GM12874 (cell line): ENCODE data around the gene LMAN1L.

Experiments used
- CTCF ChIP-seq: IDR thresholded peaks from 2 replicates; pipeline ENCODE4 v1.5.1; 2011; ENCODE audit warnings: low read depth, mild to moderate bottlenecking, control low read depth, low read length, moderate library complexity; ENCODE audit not compliant: insufficient read depth

Gene LMAN1L

GRCh38 chr15:74807282-74807681 lies 5.4 kb upstream of the LMAN1L start:
- TF ChIP-seq CTCF = no peak

- TF ChIP-seq CTCF = no peak
Measured at GRCh38 chr15:74808078-74808839, 4.4 kb upstream of the LMAN1L start.

DNA sequence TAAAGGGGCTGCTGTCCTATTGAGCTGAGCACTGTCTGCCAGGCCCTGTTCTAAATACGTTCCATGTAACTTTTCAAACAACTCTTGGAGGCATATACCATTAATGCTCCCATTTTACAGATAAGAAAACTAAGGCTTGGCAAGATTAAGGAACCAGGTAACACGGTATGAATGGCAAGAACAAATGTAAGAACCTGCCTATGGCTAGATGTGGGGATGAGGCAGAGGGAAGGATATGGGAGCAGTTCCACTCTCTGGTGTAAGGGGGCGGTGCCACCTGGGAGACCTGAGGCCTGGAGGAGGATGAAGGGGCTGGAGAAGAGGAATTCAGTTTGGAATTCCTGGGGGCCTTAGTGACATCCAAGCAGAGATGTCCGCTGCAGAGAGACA lies 3.8 kb upstream of the LMAN1L start:
- TF ChIP-seq CTCF = no peak

DNA sequence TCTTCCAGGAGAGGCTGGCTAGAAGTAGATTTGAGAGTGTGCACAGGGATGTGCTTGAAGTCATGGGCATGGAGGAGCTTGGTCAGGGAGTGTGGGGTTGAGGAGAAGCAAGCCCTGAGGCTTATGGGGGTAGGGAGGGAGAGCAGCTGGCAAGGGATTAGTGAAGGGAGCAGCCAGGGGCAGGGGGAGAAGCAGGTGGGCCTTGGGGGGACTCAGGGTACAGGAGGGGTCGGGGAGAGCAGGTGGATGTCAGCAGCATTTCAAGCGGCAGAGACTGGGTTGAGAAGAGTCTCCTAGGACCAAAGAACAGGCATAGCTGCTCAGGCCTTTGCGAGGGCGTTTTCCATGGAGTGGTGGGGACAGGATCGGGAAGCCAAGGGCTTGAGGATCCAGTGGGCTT lies 3.4 kb upstream of the LMAN1L start:
- no peak for TF ChIP-seq CTCF

- TF ChIP-seq CTCF = no peak
Measured at GRCh38 chr15:74809956-74810355, 2.7 kb upstream of the LMAN1L start.

DNA sequence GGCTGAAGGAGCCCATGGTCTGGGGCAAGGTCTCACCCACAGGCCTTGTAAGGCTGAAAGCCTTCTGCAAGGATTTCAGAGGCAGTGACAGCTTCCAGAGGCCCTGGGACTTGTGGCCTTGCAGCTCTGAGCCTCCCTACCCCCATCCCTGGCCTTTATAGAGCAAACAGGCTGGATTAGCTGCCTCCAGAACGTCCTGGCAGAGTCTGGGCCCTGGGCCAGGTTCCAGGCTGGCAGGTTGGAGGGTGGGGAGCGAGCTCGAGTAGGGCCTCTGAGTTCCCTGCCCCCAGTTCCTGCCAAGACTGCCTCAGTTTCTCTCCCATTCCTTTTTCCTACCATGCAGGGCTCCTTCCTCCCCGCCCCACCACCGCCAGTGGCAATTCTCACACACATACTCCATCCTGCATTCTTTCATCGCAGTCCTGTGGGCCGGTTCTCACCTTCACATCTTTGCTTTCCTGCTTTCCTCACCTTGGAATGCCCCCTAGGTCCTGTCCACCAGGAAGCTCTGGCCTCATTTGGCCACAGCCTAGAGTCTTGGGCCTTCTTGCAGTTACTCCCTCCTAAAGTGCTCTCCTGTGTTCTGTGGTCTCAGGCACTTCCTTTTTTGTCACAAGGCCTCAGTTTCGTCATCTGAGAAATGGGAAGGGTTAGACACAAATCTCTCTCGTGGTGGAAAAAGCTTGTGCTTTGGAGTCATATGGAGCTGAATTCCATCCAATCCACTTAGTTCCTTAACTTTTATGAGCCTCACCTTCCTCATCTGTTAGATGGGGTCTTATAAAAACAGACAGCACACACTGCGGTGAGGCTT lies 2.7 kb downstream of the LMAN1L start:
- no peak for TF ChIP-seq CTCF

- no peak for TF ChIP-seq CTCF
Measured at GRCh38 chr15:74815961-74816360, 3.3 kb downstream of the LMAN1L start.
